NCI-H510A treated with DMSO at 0.1 percent for 48 hours (cell line): ENCODE data around the gene FXN.
"Not testable (repeated sequence)": the region's sequence is repeated elsewhere in the genome, so short reads cannot be mapped to it uniquely, and the experiment has no call there.

Experiments
- DNase-seq: peaks from one replicate; lab custom pipeline; 2025; lab: John Stamatoyannopoulos, UW

The FXN gene

GRCh38 chr9:69027355-69028097 lies 8.0 kb upstream of the FXN start:
- DNase-seq, result peak; percentile 13

- DNase-seq, result no peak
Observed at GRCh38 chr9:69028754-69029153, 6.8 kb upstream of the FXN start.

- no peak for DNase-seq
Observed at GRCh38 chr9:69029535-69029934, 6.0 kb upstream of the FXN start.

DNA sequence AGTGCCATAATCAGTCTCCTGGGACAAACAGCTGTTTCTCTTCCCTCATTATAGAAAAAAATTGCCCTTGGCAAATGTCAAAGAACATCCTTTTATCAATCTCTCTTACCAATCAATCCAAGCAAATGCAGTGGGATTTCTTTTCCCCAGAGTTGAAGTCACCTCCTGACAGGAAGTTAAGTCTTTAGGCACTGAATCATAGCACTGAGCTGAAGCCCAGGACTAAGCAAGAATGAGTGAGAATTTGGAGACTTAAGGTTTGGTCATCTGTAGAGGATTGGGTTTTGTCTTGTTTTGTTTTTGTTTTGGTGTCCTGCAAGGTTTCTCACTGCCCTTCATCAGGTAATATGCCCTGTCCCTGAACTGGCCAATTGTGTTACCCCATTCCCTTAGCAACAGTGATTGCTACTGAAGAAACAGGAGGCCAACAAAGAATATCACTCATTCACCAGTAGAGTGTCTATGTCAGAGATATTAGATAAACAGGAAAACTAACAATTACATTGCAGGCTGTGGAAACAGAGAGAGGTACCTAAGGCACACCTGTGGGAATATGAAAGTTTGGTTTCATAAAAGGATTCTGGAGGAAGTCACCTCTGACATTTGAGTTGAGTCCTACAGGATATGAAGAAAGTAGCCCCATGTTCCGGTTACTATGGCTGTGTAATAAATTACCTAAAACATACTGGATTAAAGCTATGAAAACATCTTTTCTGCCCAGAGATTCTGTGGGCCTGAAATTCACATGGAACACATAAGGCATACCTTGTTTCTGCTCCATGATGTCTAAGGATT lies 4.5 kb upstream of the FXN start:
- DNase-seq, result no peak

GRCh38 chr9:69034071-69034470 lies 1.5 kb upstream of the FXN start:
- peak; percentile 28 for DNase-seq

- no peak for DNase-seq
Observed at GRCh38 chr9:69036309-69036708, 757 bp downstream of the FXN start.

DNA sequence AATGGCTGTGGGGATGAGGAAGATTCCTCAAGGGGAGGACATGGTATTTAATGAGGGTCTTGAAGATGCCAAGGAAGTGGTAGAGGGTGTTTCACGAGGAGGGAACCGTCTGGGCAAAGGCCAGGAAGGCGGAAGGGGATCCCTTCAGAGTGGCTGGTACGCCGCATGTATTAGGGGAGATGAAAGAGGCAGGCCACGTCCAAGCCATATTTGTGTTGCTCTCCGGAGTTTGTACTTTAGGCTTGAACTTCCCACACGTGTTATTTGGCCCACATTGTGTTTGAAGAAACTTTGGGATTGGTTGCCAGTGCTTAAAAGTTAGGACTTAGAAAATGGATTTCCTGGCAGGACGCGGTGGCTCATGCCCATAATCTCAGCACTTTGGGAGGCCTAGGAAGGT lies 1.2 kb downstream of the FXN start:
- DNase-seq, result no peak

GRCh38 chr9:69040646-69041045 lies 5.1 kb downstream of the FXN start:
- no peak for DNase-seq

- DNase-seq, result peak; percentile 38
Observed at GRCh38 chr9:69044240-69045219, 9.0 kb downstream of the FXN start.

GRCh38 chr9:69045821-69046220 lies 10.3 kb downstream of the FXN start:
- no peak for DNase-seq

- DNase-seq, result no peak
Observed at GRCh38 chr9:69046723-69047122, 11.2 kb downstream of the FXN start.

DNA sequence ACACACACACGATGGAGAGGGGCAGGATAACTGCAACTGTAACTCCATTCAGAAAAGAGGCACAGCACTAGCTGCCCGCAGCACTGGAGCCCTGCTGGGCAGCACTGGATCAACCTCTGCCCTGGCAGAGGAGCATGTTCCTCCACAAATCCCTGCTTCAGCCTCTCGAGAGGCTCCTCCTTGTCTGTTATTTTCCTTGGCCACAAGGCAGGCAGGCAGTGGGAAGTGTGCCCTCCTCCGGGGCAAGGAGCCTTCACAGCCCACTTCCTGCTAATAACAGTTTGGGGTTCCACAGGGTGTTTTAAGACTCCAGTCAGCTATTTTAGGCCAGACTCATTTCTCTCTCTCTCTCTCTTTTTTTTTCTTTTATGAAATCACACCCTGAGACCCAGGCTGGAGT lies 11.8 kb downstream of the FXN start:
- no peak for DNase-seq

DNA sequence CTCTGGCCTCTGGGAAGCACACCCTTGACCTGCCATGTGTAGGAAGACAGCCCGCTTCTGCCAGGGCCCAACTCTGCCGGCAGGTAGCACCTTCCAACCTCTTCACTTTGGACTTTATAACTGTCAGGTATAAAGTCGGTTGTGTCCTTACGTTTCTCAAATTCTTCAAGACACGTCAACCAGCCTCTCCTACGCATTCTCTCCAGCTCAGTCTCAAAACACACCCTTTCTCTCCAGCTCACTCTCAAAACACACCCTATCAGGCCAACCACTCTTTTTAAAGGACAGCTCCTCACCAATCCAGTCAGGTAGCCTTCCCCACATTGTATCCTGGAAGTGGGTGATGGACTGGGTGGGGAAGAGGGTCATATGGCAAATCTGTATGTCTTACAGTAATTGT lies 13.5 kb downstream of the FXN start:
- no peak for DNase-seq

DNA sequence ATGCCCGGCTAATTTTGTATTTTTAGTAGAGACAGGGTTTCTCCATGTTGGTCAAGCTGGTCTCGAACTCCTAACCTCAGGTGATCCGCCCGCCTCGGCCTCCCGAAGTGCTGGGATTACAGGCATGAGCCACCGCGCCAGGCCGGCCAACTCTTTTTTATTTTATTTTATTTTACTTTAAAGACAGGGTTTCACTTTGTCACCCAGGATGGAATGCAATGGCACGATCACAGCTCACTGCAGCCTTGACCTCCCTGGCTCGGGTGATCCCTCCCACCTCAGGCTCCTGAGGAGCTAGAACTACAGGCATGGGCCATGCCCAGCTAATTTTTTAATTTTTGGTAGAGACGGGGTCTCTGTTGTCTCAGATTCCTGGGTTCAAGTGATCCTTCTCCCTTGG lies 15.4 kb downstream of the FXN start:
- not testable (repeated sequence) for DNase-seq

- DNase-seq, result peak; percentile 25
Observed at GRCh38 chr9:69054989-69055388, 19.4 kb downstream of the FXN start.

DNA sequence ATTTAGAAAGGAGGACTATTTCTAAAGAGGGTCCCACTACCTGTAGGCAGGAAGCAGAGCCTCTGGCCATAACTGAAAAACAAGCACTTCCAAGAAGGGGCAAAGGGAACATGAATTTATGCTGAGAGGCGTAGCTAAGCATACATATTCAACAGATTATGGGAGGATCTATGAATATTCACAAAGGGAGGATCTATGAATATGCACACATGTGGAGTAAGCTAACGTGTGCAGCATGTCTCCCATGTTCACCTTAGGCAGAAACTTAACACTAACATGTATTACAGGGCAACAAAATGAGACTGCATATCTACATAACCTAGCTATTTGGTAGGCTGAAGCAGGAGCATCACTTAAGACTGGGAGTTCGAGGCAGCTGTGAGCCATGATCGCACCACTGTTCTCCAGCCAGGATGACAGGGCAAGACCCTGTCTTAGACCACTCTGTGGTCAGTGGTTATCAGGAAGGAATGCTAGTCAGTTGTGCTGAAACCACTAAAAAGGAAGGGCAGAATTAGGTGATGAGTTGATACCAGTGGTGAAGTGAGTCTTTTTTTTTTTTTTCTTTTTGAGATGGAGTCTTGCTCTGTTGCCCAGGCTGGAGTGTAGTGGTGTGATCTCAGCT lies 20.8 kb downstream of the FXN start:
- DNase-seq, result no peak

GRCh38 chr9:69058101-69058500 lies 22.5 kb downstream of the FXN start:
- DNase-seq, result peak; percentile 49

DNA sequence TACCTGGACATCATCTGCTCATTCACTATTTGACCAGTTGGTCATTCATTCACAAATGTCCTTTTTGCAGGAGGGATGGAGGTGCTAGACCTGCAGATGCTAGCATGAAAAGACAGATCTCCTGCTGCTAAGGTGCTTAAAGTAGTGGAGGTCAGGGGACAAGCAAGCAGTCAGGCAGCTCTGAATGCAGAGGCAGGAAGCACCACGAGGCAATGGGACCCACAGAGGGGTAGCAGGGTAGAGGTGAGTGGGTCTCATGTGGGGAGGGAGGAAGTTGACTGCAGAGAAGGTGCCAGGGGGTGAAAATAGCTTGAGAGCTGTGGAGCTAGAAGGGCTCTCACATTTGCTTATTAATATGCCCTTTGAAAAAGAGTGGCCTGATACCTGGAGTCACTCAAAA lies 25.2 kb downstream of the FXN start:
- no peak for DNase-seq

DNA sequence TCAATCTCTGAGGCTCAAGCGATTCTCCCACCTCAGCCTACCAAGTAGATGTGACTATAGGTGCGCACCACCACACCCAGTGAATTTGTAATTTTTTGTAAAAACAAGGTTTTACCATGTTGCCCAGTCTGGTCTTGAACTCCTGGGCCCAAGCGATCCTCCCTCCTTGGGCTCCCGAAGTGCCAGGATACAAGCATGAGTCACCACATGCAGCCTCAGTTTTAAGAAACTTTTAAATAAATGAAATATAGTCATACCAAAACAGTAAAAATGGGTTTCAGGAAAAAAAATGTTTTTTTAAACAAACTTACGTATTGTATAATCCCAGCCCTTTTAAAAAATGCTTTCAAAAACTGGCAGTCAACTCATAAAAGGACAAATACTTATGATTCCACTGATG lies 26.6 kb downstream of the FXN start:
- DNase-seq, result no peak

GRCh38 chr9:69063839-69064238 lies 28.3 kb downstream of the FXN start:
- no peak for DNase-seq

DNA sequence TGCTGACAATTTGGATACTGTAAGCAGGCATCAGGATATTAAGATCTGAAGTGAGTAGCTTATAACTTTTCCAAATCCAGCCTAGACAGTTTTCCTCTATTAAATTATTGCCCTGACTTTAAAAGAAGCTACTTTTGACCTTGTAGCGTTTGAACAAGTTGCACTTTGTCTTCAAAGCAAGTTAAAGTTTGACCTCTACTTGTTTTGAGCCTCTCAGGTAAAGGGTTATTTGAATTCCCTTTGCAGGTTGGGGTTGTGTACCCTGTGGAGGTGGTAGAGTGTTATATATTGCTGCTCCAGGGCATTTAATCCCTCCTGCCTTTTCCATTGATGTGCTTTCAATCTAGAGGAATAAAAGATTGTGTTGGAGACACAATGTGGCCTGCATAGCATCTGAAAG lies 30.1 kb downstream of the FXN start:
- DNase-seq, result no peak

- DNase-seq, result no peak
Observed at GRCh38 chr9:69066955-69067354, 31.4 kb downstream of the FXN start.
